Measurements from ENCODE around the gene NPTN. TPM values are rescaled to one million over a fixed set of nuclear protein-coding genes. Genes with fewer than 3 reads are reported as not detected.

NPTN gene
- total RNA-seq, 1 experiment from 2014 or later: 90.9 TPM

DNA sequence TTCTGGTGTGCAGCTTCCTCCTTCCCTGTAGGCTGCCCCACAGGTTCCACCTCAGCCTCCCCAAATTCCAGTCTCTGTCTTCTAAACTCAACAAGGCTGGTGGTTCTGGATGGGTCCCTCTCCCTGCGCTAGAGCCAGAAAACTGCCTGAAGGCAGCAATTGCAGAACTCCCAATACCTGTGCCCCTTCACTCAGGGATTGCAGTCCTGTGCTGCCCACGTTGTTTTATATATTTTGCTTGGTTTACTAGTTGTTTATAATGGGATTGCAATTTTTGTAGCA lies 14.8 kb upstream of the NPTN start:
- no peak overlapping the region for H3K9ac ChIP-seq (ENCODE audit: low read length)
- no TSS peak for BruUV-seq (replicated peaks)
- no peak overlapping the region for H3K4me3 ChIP-seq (replicated peaks in 1 of 2; ENCODE audit: low read depth in 1 of 2, low read length in 2 of 2)
- TF ChIP-seq, protein P1, sequence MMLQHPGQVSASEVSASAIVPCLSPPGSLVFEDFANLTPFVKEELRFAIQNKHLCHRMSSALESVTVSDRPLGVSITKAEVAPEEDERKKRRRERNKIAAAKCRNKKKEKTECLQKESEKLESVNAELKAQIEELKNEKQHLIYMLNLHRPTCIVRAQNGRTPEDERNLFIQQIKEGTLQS (IDR thresholded peaks at IDR 0.05): no peak
- TF ChIP-seq TCF7L2 (IDR thresholded peaks at IDR 0.05; ENCODE audit: borderline replicate concordance, extremely low read depth, insufficient read depth, insufficient read length) (no peak), POLR2A (IDR thresholded peaks at IDR 0.05; ENCODE audit: borderline replicate concordance, extremely low read depth, insufficient read depth, insufficient read length) (no peak)
- H2AFZ ChIP-seq (ENCODE audit: low read depth, low read length, poor library complexity, severe bottlenecking): peak overlapping the region; percentile 86
- H3K27me3 ChIP-seq (ENCODE audit: insufficient read depth, low read length): no peaks in the 10 kb centered on the region
- no peaks in the 10 kb centered on the region for H3K36me3 ChIP-seq (ENCODE audit: control insufficient read depth in 1 of 2, insufficient read depth in 2 of 2, low read length in 2 of 2)
- no peaks in the 10 kb centered on the region for H3K9me3 ChIP-seq (ENCODE audit: control insufficient read depth in 1 of 2, insufficient read depth in 1 of 2, low read depth in 1 of 2, low read length in 2 of 2)
- ChIA-PET RAD21 (ENCODE audit: low non-redundant PET in 1 of 2, low total read pairs in 2 of 2, uncharacterized antibody in 2 of 2, unreplicated experiment in 2 of 2) (no interaction called here), POLR2A (no interaction called here), CTCF (interaction anchor here (3.0 kb wide), 1 partner anchor 11 kb away, joined by 17 read pairs; no protein-coding TSS in a partner anchor)
- H3K4me1 ChIP-seq (ENCODE audit: control insufficient read depth in 1 of 2, insufficient read depth in 2 of 2, low read length in 2 of 2): peaks cover 3 to 17% of the 10 kb centered on the region in 2 experiments; a peak in 3 of 4 replicates
- no peaks in the 10 kb centered on the region for H4K20me1 ChIP-seq (ENCODE audit: insufficient read depth)
- peak overlapping the region; percentile 37 for H3K4me2 ChIP-seq (ENCODE audit: low read length)
- ATAC-seq: no peak; the same call in 1 of the 2 replicates
- no peaks in the 10 kb centered on the region for H3K79me2 ChIP-seq (ENCODE audit: insufficient read depth, low read length)
- H3K27ac ChIP-seq (ENCODE audit: low read depth, low read length): no peak overlapping the region
- no peaks in the 10 kb centered on the region for H3K9me2 ChIP-seq (ENCODE audit: insufficient read depth)
- no peak for DNase-seq (ENCODE audit: low read depth, low spot score)
- intact Hi-C loops (cut with micrococcal nuclease): no loop called here

DNA sequence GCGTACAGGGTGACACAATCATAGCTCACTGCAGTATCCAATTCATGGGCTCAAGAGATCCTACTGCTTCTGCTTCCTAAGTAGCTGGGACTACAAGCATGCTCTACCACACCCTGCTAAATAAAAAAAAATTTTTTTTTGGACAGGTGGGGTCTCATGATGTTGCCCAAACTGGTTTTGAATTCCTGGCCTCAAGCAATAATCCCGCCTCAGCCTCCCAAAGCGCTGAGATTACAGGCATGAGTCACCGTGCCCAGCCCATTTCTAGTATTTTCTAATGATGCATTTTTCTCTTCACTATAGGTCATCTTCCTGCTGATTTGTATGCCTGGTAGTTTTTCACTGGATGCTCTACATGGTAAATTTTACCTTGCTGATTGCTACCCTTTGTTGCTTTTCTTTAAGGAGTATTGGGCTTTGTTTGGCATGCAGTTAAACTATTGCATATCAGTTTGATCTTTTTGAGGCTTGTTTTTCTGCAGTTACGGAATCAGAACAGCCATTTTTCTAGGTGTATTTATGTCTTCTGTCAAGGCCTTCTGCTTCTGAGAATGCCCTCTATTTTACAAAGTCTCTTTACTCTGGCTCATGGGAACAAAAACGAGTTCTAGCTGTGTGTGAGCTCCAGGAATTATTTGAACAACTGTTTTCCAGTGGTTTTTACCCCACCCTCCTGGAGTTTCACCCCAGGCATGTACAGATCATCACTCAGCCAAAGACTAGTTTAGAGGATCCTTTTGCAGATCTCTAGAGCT lies 14.2 kb upstream of the NPTN start:
- TF ChIP-seq EZH2 (IDR thresholded peaks at IDR 0.05) (no peak), CBX3 (IDR thresholded peaks at IDR 0.05; ENCODE audit: low read depth) (no peak), ZNF274 (IDR thresholded peaks at IDR 0.05; ENCODE audit: low read depth, low read length) (no peak), POLR2AphosphoS5 (IDR thresholded peaks at IDR 0.05; ENCODE audit: low read depth, low read length) (no peak), SIN3A (IDR thresholded peaks at IDR 0.05; ENCODE audit: low read depth) (no peak), EZH2phosphoT487 (IDR thresholded peaks at IDR 0.05; ENCODE audit: borderline replicate concordance) (no peak)
- TF ChIP-seq, protein P1 (IDR thresholded peaks at IDR 0.05): no peak
- TF ChIP-seq, protein P2, sequence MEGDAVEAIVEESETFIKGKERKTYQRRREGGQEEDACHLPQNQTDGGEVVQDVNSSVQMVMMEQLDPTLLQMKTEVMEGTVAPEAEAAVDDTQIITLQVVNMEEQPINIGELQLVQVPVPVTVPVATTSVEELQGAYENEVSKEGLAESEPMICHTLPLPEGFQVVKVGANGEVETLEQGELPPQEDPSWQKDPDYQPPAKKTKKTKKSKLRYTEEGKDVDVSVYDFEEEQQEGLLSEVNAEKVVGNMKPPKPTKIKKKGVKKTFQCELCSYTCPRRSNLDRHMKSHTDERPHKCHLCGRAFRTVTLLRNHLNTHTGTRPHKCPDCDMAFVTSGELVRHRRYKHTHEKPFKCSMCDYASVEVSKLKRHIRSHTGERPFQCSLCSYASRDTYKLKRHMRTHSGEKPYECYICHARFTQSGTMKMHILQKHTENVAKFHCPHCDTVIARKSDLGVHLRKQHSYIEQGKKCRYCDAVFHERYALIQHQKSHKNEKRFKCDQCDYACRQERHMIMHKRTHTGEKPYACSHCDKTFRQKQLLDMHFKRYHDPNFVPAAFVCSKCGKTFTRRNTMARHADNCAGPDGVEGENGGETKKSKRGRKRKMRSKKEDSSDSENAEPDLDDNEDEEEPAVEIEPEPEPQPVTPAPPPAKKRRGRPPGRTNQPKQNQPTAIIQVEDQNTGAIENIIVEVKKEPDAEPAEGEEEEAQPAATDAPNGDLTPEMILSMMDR (IDR thresholded peaks at IDR 0.05 in 2 of 3, conservative IDR thresholded peaks at IDR 0.05 in 1 of 3; ENCODE audit: borderline replicate concordance in 1 of 3, insufficient read depth in 1 of 3, low read depth in 2 of 3, low read length in 2 of 3): no peak
- TF ChIP-seq, protein P3, sequence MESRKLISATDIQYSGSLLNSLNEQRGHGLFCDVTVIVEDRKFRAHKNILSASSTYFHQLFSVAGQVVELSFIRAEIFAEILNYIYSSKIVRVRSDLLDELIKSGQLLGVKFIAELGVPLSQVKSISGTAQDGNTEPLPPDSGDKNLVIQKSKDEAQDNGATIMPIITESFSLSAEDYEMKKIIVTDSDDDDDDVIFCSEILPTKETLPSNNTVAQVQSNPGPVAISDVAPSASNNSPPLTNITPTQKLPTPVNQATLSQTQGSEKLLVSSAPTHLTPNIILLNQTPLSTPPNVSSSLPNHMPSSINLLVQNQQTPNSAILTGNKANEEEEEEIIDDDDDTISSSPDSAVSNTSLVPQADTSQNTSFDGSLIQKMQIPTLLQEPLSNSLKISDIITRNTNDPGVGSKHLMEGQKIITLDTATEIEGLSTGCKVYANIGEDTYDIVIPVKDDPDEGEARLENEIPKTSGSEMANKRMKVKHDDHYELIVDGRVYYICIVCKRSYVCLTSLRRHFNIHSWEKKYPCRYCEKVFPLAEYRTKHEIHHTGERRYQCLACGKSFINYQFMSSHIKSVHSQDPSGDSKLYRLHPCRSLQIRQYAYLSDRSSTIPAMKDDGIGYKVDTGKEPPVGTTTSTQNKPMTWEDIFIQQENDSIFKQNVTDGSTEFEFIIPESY (IDR thresholded peaks at IDR 0.05; ENCODE audit: extremely low read depth, insufficient replicate concordance, low read length): no peak
- Histone ChIP-seq H3K27ac (ENCODE audit: low read depth, low read length) (no peak overlapping the region), H4K20me1 (ENCODE audit: insufficient read depth) (no peaks in the 10 kb centered on the region), H3K27me3 (ENCODE audit: insufficient read depth, low read length) (no peaks in the 10 kb centered on the region), H3K4me3 (replicated peaks in 1 of 2; ENCODE audit: low read depth in 1 of 2, low read length in 2 of 2) (no peak overlapping the region), H3K4me2 (ENCODE audit: low read length) (peak overlapping the region; percentile 37), H2AFZ (ENCODE audit: low read depth, low read length, poor library complexity, severe bottlenecking) (peak overlapping the region; percentile 86), H3K36me3 (ENCODE audit: control insufficient read depth in 1 of 2, insufficient read depth in 2 of 2, low read length in 2 of 2) (no peaks in the 10 kb centered on the region), H3K4me1 (ENCODE audit: control insufficient read depth in 1 of 2, insufficient read depth in 2 of 2, low read length in 2 of 2) (peaks cover 3 to 17% of the 10 kb centered on the region in 2 experiments; a peak in 3 of 4 replicates), H3K9me3 (ENCODE audit: control insufficient read depth in 1 of 2, insufficient read depth in 1 of 2, low read depth in 1 of 2, low read length in 2 of 2) (no peaks in the 10 kb centered on the region), H3K9me2 (ENCODE audit: insufficient read depth) (no peaks in the 10 kb centered on the region), H3K9ac (ENCODE audit: low read length) (no peak overlapping the region), H3K79me2 (ENCODE audit: insufficient read depth, low read length) (no peaks in the 10 kb centered on the region)
- ATAC-seq (peak; percentile 40; the same call in 1 of the 2 replicates), DNase-seq (ENCODE audit: low read depth, low spot score) (no peak)
- ChIA-PET RAD21 (ENCODE audit: low non-redundant PET in 1 of 2, low total read pairs in 2 of 2, uncharacterized antibody in 2 of 2, unreplicated experiment in 2 of 2) (interaction anchor here in 1 of 2 experiments (0.6 kb wide), 1 partner anchor 1428 kb away, joined by 3 read pairs; no protein-coding TSS in a partner anchor), CTCF (interaction anchor here (0.9 to 3.0 kb wide), 2 partner anchors 11 to 52 kb away, joined by 3 to 17 read pairs; no protein-coding TSS in a partner anchor), POLR2A (interaction anchor here (0.6 kb wide), 1 partner anchor 325 kb away, joined by 4 read pairs; no protein-coding TSS in a partner anchor)
- intact Hi-C loops (cut with micrococcal nuclease): no loop called here
- no TSS peak for BruUV-seq (replicated peaks)

Measured in HCT116 (cell line).